Rectal smooth muscle tissue (tissue), 1 donor: ENCODE results near the gene FBXL4.

Source experiments
- H3K27ac ChIP-seq: one replicate; pipeline ENCODE4 v1.7.0; 2013; ENCODE audit warnings: low read depth, low read length, inconsistent platforms
- H3K27me3 ChIP-seq: one replicate; pipeline ENCODE4 v1.7.0; 2013; ENCODE audit warnings: low read length; ENCODE audit not compliant: control insufficient read depth, insufficient read depth
- H3K36me3 ChIP-seq: one replicate; pipeline ENCODE4 v1.7.0; 2013; ENCODE audit warnings: low read length; ENCODE audit not compliant: control insufficient read depth, insufficient read depth
- H3K4me1 ChIP-seq: one replicate; pipeline ENCODE4 v1.7.0; 2013; ENCODE audit warnings: low read length; ENCODE audit not compliant: control insufficient read depth, insufficient read depth
- H3K4me3 ChIP-seq: one replicate; pipeline ENCODE4 v1.7.0; 2013; ENCODE audit warnings: low read length
- H3K9ac ChIP-seq: one replicate; pipeline ENCODE4 v1.7.0; 2013; ENCODE audit warnings: low read length

The FBXL4 gene

GRCh38 chr6:98823428-98824161, 124.2 kb downstream of the FBXL4 start:
- no peaks in the 10 kb centered on the region for H3K36me3 ChIP-seq
- H3K4me1 ChIP-seq: no peaks in the 10 kb centered on the region
- peaks cover 30% of the 10 kb centered on the region for H3K27me3 ChIP-seq
- H3K27ac ChIP-seq: no peak overlapping the region
- no peak overlapping the region for H3K4me3 ChIP-seq
- H3K9ac ChIP-seq: no peak overlapping the region

- H3K27me3 ChIP-seq: peaks cover 17% of the 10 kb centered on the region
- H3K4me3 ChIP-seq: no peak overlapping the region
- H3K27ac ChIP-seq: no peak overlapping the region
- no peaks in the 10 kb centered on the region for H3K36me3 ChIP-seq
- no peaks in the 10 kb centered on the region for H3K4me1 ChIP-seq
- no peak overlapping the region for H3K9ac ChIP-seq
Observed at GRCh38 chr6:98821756-98822405, 125.9 kb downstream of the FBXL4 start.
